ENCODE data around the gene DEXI.
A peak's percentile ranks its signal among the peaks of the same experiment; 100 is the strongest.

The DEXI gene

DNA sequence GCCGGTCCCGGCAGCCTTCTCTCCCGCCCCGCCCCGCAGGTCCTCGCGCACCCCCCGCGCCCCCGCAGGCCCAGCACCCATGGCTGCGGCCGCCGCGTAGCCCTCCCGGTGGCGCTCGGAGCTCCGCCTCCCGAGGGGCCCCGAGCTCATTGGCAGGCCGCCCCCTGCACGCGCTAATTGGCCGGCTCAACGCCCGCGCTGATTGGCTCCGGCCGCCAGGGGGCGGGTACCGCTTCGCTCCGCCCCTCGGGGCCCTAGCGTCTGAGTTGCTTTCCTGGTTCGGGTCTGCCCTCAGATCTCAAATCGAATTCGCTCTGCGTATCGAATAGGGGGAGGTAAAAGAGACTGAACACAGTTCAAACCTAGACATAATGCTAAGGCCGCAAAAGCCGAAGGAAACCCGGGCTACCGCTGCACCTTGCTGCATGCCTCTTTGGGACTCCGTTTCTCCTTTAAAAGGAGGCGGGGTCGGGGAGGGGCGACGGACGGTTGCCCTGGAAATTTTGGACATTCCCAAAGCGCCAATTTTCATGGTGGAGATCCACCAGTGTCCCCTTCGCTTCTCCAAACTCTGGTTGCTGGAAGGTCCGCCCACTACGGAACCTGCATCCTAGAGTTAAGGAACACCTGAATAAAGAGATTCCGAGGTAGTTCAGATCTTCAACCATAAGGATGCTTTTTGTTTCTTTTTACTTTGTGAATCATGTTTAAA is at the start of gene DEXI:
DEXI (minus strand) TSS at position 117 of the 712 bp plus-strand sequence. CDS start 463 bp downstream, outside the sequence.
- in situ Hi-C loops (cut with MboI; ENCODE audit: low sequenced_read_pairs, unreplicated experiment): no loop called here
- peak; percentile 99 for DNase-seq (ENCODE audit: low spot score)
- TF ChIP-seq, protein P1, sequence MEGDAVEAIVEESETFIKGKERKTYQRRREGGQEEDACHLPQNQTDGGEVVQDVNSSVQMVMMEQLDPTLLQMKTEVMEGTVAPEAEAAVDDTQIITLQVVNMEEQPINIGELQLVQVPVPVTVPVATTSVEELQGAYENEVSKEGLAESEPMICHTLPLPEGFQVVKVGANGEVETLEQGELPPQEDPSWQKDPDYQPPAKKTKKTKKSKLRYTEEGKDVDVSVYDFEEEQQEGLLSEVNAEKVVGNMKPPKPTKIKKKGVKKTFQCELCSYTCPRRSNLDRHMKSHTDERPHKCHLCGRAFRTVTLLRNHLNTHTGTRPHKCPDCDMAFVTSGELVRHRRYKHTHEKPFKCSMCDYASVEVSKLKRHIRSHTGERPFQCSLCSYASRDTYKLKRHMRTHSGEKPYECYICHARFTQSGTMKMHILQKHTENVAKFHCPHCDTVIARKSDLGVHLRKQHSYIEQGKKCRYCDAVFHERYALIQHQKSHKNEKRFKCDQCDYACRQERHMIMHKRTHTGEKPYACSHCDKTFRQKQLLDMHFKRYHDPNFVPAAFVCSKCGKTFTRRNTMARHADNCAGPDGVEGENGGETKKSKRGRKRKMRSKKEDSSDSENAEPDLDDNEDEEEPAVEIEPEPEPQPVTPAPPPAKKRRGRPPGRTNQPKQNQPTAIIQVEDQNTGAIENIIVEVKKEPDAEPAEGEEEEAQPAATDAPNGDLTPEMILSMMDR (IDR thresholded peaks at IDR 0.05; ENCODE audit: borderline replicate concordance, control extremely low read depth, extremely low read depth, insufficient read depth, missing control alignments): no peak

DNA sequence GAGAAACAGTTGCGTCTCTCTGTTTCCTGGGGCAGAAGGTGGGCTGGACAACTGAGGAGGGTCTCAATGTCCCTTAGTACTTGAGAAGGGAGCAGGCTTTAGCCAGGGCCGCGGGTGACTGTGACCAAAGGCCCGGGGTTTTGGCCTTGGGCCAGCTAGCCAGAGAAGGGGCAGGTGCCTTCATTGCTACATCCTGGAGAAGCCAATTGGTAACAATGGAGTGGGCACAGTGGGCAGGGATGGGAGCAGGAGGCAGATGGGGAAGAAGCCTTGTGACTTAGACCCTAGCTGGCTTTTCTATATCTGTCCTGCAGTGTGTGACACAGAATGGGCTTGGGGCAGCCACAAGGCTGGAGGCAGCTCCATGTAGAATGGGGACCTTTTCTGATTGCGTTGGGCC is 48.1 kb upstream of the DEXI start:
- TF ChIP-seq, protein P1 (IDR thresholded peaks at IDR 0.05; ENCODE audit: borderline replicate concordance, control extremely low read depth, extremely low read depth, insufficient read depth, missing control alignments): no peak
- no peak for DNase-seq (ENCODE audit: low spot score)
- in situ Hi-C loops (cut with MboI; ENCODE audit: low sequenced_read_pairs, unreplicated experiment): no loop called here

GRCh38 chr16:10989559-10989958 is 47.3 kb upstream of the DEXI start:
- in situ Hi-C loops (cut with MboI; ENCODE audit: low sequenced_read_pairs, unreplicated experiment): no loop called here
- TF ChIP-seq, protein P1 (IDR thresholded peaks at IDR 0.05; ENCODE audit: borderline replicate concordance, control extremely low read depth, extremely low read depth, insufficient read depth, missing control alignments): no peak
- no peak for DNase-seq (ENCODE audit: low spot score)

- DNase-seq (ENCODE audit: low spot score): no peak
- TF ChIP-seq, protein P1 (IDR thresholded peaks at IDR 0.05; ENCODE audit: borderline replicate concordance, control extremely low read depth, extremely low read depth, insufficient read depth, missing control alignments): no peak
- in situ Hi-C loops (cut with MboI; ENCODE audit: low sequenced_read_pairs, unreplicated experiment): no loop called here
These were observed 46.6 kb upstream of the DEXI start for GRCh38 chr16:10988879-10989278.

DNA sequence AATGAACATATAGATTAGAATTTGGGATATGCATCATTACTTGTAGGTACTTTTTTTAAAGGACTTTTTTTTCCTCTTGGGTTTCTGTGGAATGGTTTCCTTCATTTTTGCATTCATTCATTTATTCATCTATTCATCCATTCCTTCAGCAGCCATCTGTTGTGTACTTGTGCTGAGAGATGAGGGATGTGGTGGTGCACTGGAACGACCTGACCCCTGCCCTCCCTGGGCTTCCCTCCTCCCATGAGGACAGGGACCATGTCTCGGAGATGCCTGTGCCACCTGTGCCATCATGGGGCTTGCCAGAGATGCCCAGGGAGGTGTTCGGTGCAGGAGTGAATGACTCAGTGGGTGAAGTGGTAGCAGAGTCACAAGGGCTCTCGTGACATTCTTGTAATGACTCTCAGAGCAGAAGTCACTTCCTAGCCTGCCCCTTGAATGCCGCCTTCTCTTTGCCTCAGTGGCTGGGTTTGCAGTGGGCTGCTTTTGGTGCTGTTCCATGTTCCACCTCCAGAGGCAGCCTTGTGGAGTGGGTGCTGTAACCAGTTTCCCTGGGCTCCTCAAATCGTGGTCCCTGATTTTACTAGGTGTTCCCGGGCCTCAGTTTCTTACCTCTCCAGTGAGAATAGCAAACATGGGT is 46.0 kb upstream of the DEXI start:
- in situ Hi-C loops (cut with MboI; ENCODE audit: low sequenced_read_pairs, unreplicated experiment): no loop called here
- DNase-seq (ENCODE audit: low spot score): peak; percentile 58
- TF ChIP-seq, protein P1 (IDR thresholded peaks at IDR 0.05; ENCODE audit: borderline replicate concordance, control extremely low read depth, extremely low read depth, insufficient read depth, missing control alignments): peak; percentile 51

DNA sequence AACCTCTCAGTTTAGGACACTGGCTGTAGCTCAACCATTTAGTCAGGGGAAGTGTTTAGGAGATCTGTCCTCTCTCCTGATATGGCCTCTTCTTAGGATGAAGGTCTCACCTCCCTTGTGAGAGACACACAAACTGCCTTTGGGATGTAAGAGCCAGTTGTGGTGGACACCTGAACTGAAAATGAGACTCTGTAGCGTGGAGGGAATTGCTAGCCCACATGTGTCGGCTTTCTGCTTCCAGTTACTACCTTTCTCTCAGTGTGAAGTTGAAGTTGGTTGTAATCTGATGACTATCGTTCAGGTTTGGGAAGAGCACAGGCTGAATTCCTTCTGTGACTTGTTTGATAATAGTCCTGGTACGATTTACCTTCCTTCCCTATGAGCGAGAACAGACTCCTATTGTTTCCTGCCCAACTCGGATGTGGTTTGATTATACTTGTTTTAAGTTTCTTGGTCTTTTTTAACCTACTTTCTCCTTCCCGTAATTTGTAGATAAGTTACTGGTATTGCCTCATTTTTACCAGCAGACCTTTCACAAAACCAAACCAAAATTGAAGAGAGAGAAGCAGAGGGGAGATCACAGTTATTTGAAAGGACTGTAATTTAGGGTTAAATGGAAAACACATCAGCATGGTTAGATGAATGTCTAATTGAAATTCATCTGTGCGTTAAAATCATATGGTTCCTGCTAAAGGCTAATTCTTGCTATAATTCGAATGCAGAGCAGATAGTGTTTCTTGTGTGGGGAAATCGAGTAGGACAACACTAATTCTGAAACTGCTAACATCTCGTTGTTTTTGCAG is 45.3 kb upstream of the DEXI start:
- DNase-seq (ENCODE audit: low spot score): no peak
- TF ChIP-seq, protein P1 (IDR thresholded peaks at IDR 0.05; ENCODE audit: borderline replicate concordance, control extremely low read depth, extremely low read depth, insufficient read depth, missing control alignments): no peak
- in situ Hi-C loops (cut with MboI; ENCODE audit: low sequenced_read_pairs, unreplicated experiment): no loop called here
